GM19452 (cell line): ENCODE data around the gene ATPAF1.
"Not testable (repeated sequence)": the region's sequence is repeated elsewhere in the genome, so short reads cannot be mapped to it uniquely, and the experiment has no call there.

Experiments used
- ATAC-seq: cut with Tn5 transposase; IDR thresholded peaks from one replicate; pipeline ENCODE4 v1.9.1; 2021; ENCODE audit not compliant: unreplicated experiment

Gene ATPAF1

GRCh38 chr1:46681333-46682034, 13.3 kb upstream of the ATPAF1 start:
- ATAC-seq, result no peak

GRCh38 chr1:46679789-46680573, 11.8 kb upstream of the ATPAF1 start:
- no peak for ATAC-seq

- no peak for ATAC-seq
Observed at GRCh38 chr1:46677339-46677738, 9.2 kb upstream of the ATPAF1 start.

- ATAC-seq, result no peak
Observed at GRCh38 chr1:46676531-46676930, 8.4 kb upstream of the ATPAF1 start.

- ATAC-seq, result peak; percentile 75
Observed at GRCh38 chr1:46675549-46676314, 7.6 kb upstream of the ATPAF1 start.

- ATAC-seq, result no peak
Observed at GRCh38 chr1:46673749-46674182, 5.6 kb upstream of the ATPAF1 start.

- no peak for ATAC-seq
Observed at GRCh38 chr1:46672696-46673095, 4.5 kb upstream of the ATPAF1 start.

- ATAC-seq, result no peak
Observed at GRCh38 chr1:46671554-46671953, 3.4 kb upstream of the ATPAF1 start, which contains the start of gene TEX38. Gene TEX38, plus strand, starts transcription at chr1:46671854. Its CDS starts 81 bp downstream, at chr1:46671935.

GRCh38 chr1:46670134-46670533, 2.0 kb upstream of the ATPAF1 start:
- ATAC-seq, result no peak

- ATAC-seq, result no peak
Observed at GRCh38 chr1:46665983-46666382, 2.2 kb downstream of the ATPAF1 start.

GRCh38 chr1:46662919-46663318, 5.2 kb downstream of the ATPAF1 start:
- not testable (repeated sequence) for ATAC-seq

GRCh38 chr1:46660116-46660515, 8.0 kb downstream of the ATPAF1 start:
- ATAC-seq, result peak; percentile 72

- ATAC-seq, result no peak
Observed at GRCh38 chr1:46659307-46659870, 8.8 kb downstream of the ATPAF1 start.

GRCh38 chr1:46657775-46658174, 10.4 kb downstream of the ATPAF1 start:
- ATAC-seq, result no peak

GRCh38 chr1:46656643-46657042, 11.5 kb downstream of the ATPAF1 start:
- no peak for ATAC-seq

GRCh38 chr1:46655848-46656247, 12.3 kb downstream of the ATPAF1 start:
- ATAC-seq, result no peak

- not testable (repeated sequence) for ATAC-seq
Observed at GRCh38 chr1:46654698-46655097, 13.5 kb downstream of the ATPAF1 start.

GRCh38 chr1:46654012-46654411, 14.2 kb downstream of the ATPAF1 start:
- no peak for ATAC-seq

- no peak for ATAC-seq
Observed at GRCh38 chr1:46653405-46653958, 14.7 kb downstream of the ATPAF1 start.

- ATAC-seq, result no peak
Observed at GRCh38 chr1:46652321-46653100, 15.7 kb downstream of the ATPAF1 start.
